Keratinocyte (primary cell): ENCODE results near the gene UNKL. TPM values are rescaled to one million over a fixed set of nuclear protein-coding genes. Genes with fewer than 3 reads are reported as not detected.

Experiments used
- DNase-seq: peaks from one replicate; pipeline ENCODE4 v3.0.0-alpha.2; 2011; ENCODE audit warnings: low read depth, missing footprints, low spot score
- FAIRE-seq: peaks from 2 replicates; lab custom pipeline; 2011; peaks lifted over from hg19 to GRCh38; lab: Jason Lieb, UNC
- H2AFZ ChIP-seq: 2 replicates; pipeline ENCODE4 v1.6.0; 2012; ENCODE audit warnings: low read length, control low read depth, inconsistent platforms; ENCODE audit not compliant: control insufficient read depth
- H3K27ac ChIP-seq: 2 replicates; pipeline ENCODE4 v1.5.1; 2011; ENCODE audit warnings: low read length; ENCODE audit not compliant: control insufficient read depth, insufficient read depth
- H3K27me3 ChIP-seq: 3 replicates; pipeline ENCODE4 v1.6.0; 2011; ENCODE audit warnings: low read length; ENCODE audit not compliant: control insufficient read depth, insufficient read depth; ENCODE audit errors: extremely low read depth
- H3K36me3 ChIP-seq, 2 experiments: 2 replicates in 1 of 2; 3 replicates in 1 of 2; pipeline ENCODE4 v1.5.1; 2011; ENCODE audit warnings: low read length in 2 of 2, mild to moderate bottlenecking in 1 of 2; ENCODE audit not compliant: control insufficient read depth in 2 of 2, insufficient read depth in 2 of 2; ENCODE audit errors: extremely low read depth in 1 of 2
- H3K4me1 ChIP-seq: 3 replicates; pipeline ENCODE4 v1.5.1; 2011; ENCODE audit warnings: low read length; ENCODE audit not compliant: control insufficient read depth, insufficient read depth; ENCODE audit errors: extremely low read depth
- H3K4me2 ChIP-seq: 3 replicates; pipeline ENCODE4 v1.6.0; 2011; ENCODE audit warnings: low read depth, low read length; ENCODE audit not compliant: control insufficient read depth, insufficient read depth; ENCODE audit errors: extremely low read depth
- H3K4me3 ChIP-seq, 3 experiments: fragments of 200-600 bp in 1 of 3; sonication (generic) in 1 of 3; 2 replicates in 2 of 3; 3 replicates in 1 of 3; pipeline ENCODE4 v1.5.1; 2011 to 2016; ENCODE audit warnings: low read length in 3 of 3, mild to moderate bottlenecking in 3 of 3, control low read depth in 2 of 3, inconsistent platforms in 1 of 3, low read depth in 1 of 3, mixed read lengths in 1 of 3, mixed run types in 1 of 3, moderate library complexity in 1 of 3; ENCODE audit not compliant: control insufficient read depth in 2 of 3, insufficient read depth in 2 of 3; ENCODE audit errors: extremely low read depth in 1 of 3
- H3K79me2 ChIP-seq: 2 replicates; pipeline ENCODE4 v1.6.0; 2012; ENCODE audit warnings: low read length; ENCODE audit not compliant: control insufficient read depth, insufficient read depth
- H3K9ac ChIP-seq: 3 replicates; pipeline ENCODE4 v1.6.0; 2011; ENCODE audit warnings: low read length; ENCODE audit not compliant: control insufficient read depth, insufficient read depth; ENCODE audit errors: extremely low read depth
- H3K9me1 ChIP-seq: 3 replicates; pipeline ENCODE4 v1.6.0; 2011; ENCODE audit warnings: low read length; ENCODE audit not compliant: control insufficient read depth, insufficient read depth; ENCODE audit errors: extremely low read depth
- H3K9me3 ChIP-seq: 2 replicates; pipeline ENCODE4 v1.5.1; 2012; ENCODE audit warnings: low read depth, low read length; ENCODE audit not compliant: control insufficient read depth
- H4K20me1 ChIP-seq: 3 replicates; pipeline ENCODE4 v1.6.0; 2011; ENCODE audit warnings: low read length; ENCODE audit not compliant: control insufficient read depth, insufficient read depth; ENCODE audit errors: extremely low read depth
- EZH2 ChIP-seq: IDR thresholded peaks from one replicate; pipeline ENCODE4 v1.6.1; 2012; ENCODE audit warnings: inconsistent platforms, mild to moderate bottlenecking, low read length, moderate library complexity
- dilution Hi-C: fragments of 300-500 bp; cut with MboI; formaldehyde crosslinking; loops from one replicate; pipeline ENCODE4 v1.7.0; 2020; ENCODE audit warnings: low sequenced_read_pairs; ENCODE audit not compliant: extremely low pct_ligation_motif_present
- polyA plus RNA-seq, 5 experiments: library from polyadenylated mRNA; depleted of rRNA in 3 of 5; stranded (reverse) in 3 of 5; stranded (forward) in 1 of 5; unstranded in 1 of 5; fragments of >200 nt; gene quantifications; 1 replicate in 1 of 5; 2 replicates in 3 of 5; 3 replicates in 1 of 5; pipeline versions ENCODE4 v1.2.1 to v1.2.3, GENCODE V29; 2011 to 2012; ENCODE audit warnings: missing spikeins in 2 of 5, low read depth in 1 of 5, low replicate concordance in 1 of 5
- TF ChIP-seq, protein P1 (sequence below), 3 experiments: IDR thresholded peaks in 1 of 3; conservative IDR thresholded peaks in 1 of 3; optimal IDR thresholded peaks in 1 of 3; 2 replicates in 2 of 3; 3 replicates in 1 of 3; pipeline versions ENCODE3 to v1.5.1; 2011; ENCODE audit warnings: low read length in 3 of 3, mild to moderate bottlenecking in 3 of 3, moderate library complexity in 2 of 3, control low read depth in 1 of 3, inconsistent platforms in 1 of 3; ENCODE audit not compliant: insufficient read depth in 2 of 3; ENCODE audit errors: extremely low read depth in 1 of 3

The UNKL gene
- polyA plus RNA-seq, 1 donor (not counting 4 experiments of a cell fraction or from before 2014, with no cell fraction given): 2.3 TPM

DNA sequence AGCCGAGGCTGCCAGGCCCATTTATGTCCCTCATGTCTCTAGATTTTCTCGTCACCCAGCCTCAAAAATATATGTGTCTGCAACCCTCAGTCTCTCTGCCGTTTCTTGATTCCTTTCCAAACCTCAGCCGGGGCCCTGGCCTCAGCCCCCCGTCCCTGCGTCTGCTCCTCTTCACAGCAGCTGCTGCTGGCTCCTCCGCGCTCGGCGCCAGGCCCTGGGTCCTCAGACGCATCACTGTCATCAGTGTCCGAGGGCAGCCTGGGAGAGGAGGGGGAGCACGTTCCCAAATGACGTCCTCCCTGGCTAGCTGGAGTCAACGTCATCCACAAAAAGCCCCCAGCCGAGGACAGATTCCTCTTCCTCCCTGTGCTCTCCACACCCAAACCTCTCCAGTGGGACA is 65.2 kb downstream of the UNKL start:
- Histone ChIP-seq H3K9me3 (no peaks in the 10 kb centered on the region), H3K27ac (no peak overlapping the region), H3K4me3 (no peak overlapping the region), H3K4me1 (peaks cover 30% of the 10 kb centered on the region), H3K79me2 (peaks cover 39% of the 10 kb centered on the region), H3K4me2 (no peak overlapping the region), H2AFZ (no peak overlapping the region), H3K9me1 (peaks cover 4% of the 10 kb centered on the region), H3K36me3 (peaks cover 12 to 15% of the 10 kb centered on the region in 2 experiments), H4K20me1 (peaks cover 2% of the 10 kb centered on the region), H3K27me3 (no peaks in the 10 kb centered on the region), H3K9ac (no peak overlapping the region)
- dilution Hi-C loops: no loop called here
- TF ChIP-seq EZH2: no peak
- DNase-seq (no peak), FAIRE-seq (no peak)

DNA sequence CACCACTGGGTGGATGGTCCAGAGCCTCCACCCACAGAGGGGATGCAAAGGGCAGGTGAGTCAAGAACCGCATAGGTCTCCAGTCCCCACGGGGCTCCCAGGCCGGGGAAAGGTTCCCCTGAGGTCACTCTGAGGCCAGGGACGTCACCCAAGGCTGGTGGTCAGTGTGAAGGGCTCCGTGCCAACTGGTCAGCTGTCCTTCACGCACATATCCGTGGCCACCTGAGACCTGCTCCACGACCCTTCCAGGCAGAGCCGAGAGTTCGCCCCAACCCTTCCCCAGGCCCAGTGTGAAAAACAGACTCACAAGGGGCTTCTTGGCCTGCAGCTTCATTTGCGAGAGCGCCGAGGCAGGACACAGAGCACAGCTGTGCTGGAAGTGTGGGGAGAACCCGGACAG is 65.6 kb downstream of the UNKL start:
- no peak for TF ChIP-seq EZH2
- dilution Hi-C loops: no loop called here
- FAIRE-seq: no peak
- Histone ChIP-seq H3K4me3 (no peak overlapping the region), H3K4me1 (peaks cover 30% of the 10 kb centered on the region), H3K4me2 (no peak overlapping the region), H3K9ac (no peak overlapping the region), H3K27ac (no peak overlapping the region), H3K9me1 (peaks cover 4% of the 10 kb centered on the region), H3K36me3 (peaks cover 12 to 15% of the 10 kb centered on the region in 2 experiments), H2AFZ (no peak overlapping the region), H3K27me3 (no peaks in the 10 kb centered on the region), H4K20me1 (peaks cover 2% of the 10 kb centered on the region), H3K9me3 (no peaks in the 10 kb centered on the region), H3K79me2 (peaks cover 36% of the 10 kb centered on the region)
- DNase-seq: no peak

DNA sequence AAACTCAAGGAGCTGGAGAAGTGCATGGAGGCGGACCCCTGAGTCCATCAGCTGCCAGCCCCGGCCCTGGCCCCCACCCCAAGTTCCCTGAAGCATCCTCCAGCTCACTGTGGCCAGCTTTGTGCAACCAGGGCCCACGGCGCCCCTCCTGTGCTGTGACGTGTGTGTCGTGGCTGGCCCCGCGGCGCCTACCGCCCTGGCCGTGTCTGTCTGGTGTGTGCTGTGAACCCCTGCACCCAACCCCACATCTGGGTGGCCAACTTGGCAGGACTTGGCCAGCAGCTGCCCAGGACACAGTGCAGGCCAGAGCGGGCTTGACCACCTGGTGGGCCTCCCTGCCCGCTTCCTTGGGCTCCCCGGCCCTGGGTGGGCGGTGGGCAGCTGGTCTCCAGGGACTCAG is 66.1 kb downstream of the UNKL start:
- FAIRE-seq: no peak
- dilution Hi-C loops: no loop called here

More for the DNA sequence above, 66.1 kb downstream of the UNKL start:
- Histone ChIP-seq H3K9ac (no peak overlapping the region), H3K36me3 (peaks cover 12 to 15% of the 10 kb centered on the region in 2 experiments), H3K27ac (no peak overlapping the region), H2AFZ (no peak overlapping the region), H3K27me3 (peaks cover 3% of the 10 kb centered on the region), H3K4me3 (no peak overlapping the region), H4K20me1 (peaks cover 2% of the 10 kb centered on the region), H3K79me2 (peaks cover 31% of the 10 kb centered on the region), H3K9me3 (no peaks in the 10 kb centered on the region), H3K4me2 (no peak overlapping the region), H3K9me1 (peaks cover under 1% of the 10 kb centered on the region), H3K4me1 (peaks cover 31% of the 10 kb centered on the region)
- no peak for DNase-seq
- no peak for TF ChIP-seq EZH2
- TF ChIP-seq, protein P1, sequence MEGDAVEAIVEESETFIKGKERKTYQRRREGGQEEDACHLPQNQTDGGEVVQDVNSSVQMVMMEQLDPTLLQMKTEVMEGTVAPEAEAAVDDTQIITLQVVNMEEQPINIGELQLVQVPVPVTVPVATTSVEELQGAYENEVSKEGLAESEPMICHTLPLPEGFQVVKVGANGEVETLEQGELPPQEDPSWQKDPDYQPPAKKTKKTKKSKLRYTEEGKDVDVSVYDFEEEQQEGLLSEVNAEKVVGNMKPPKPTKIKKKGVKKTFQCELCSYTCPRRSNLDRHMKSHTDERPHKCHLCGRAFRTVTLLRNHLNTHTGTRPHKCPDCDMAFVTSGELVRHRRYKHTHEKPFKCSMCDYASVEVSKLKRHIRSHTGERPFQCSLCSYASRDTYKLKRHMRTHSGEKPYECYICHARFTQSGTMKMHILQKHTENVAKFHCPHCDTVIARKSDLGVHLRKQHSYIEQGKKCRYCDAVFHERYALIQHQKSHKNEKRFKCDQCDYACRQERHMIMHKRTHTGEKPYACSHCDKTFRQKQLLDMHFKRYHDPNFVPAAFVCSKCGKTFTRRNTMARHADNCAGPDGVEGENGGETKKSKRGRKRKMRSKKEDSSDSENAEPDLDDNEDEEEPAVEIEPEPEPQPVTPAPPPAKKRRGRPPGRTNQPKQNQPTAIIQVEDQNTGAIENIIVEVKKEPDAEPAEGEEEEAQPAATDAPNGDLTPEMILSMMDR (optimal IDR thresholded peaks at IDR 0.05 in 1 of 3, IDR thresholded peaks at IDR 0.05 in 1 of 3, conservative IDR thresholded peaks at IDR 0.05 in 1 of 3; ENCODE audit: extremely low read depth in 1 of 3, insufficient read depth in 2 of 3, low read length in 3 of 3): no peak
